ENCODE results near the gene CCDC124. TPM values are rescaled to one million over a fixed set of nuclear protein-coding genes. Genes with fewer than 3 reads are reported as not detected.

The CCDC124 gene
- polyA plus RNA-seq, 1 of the 3 experiments (the other 2 are of a cell fraction): 231 TPM

GRCh38 chr19:17908244-17908643 is 24.6 kb upstream of the CCDC124 start:
- Histone ChIP-seq H3K9me2 (no peaks in the 10 kb centered on the region), H3K9me3 (0 out of 2 replicates have a peak, but pooled peaks cover 6% of the 10 kb centered on the region), H3K4me1 (ENCODE audit: control insufficient read depth in 1 of 2, insufficient read depth in 2 of 2, low read depth in 1 of 2, low read length in 1 of 2) (no peaks in the 10 kb centered on the region), H3K79me2 (ENCODE audit: insufficient read depth) (no peaks in the 10 kb centered on the region), H3K4me3 (ENCODE audit: low read depth in 2 of 2, low read length in 1 of 2) (no peak overlapping the region), H3K27me3 (ENCODE audit: insufficient read depth) (no peaks in the 10 kb centered on the region), H3K36me3 (replicated peaks in 1 of 2; ENCODE audit: control insufficient read depth in 1 of 2, insufficient read depth in 2 of 2, low read length in 1 of 2) (no peaks in the 10 kb centered on the region), H2AFZ (ENCODE audit: low read depth) (no peak overlapping the region), H3K9ac (no peak overlapping the region), H4K20me1 (ENCODE audit: insufficient read depth) (no peaks in the 10 kb centered on the region), H3F3A (replicated peaks; ENCODE audit: insufficient read depth) (no peaks in the 10 kb centered on the region), H3K27ac (ENCODE audit: low read depth in 2 of 2, low read length in 1 of 2) (no peak overlapping the region), H3K4me2 (no peak overlapping the region)
- TF ChIP-seq SIN3A (IDR thresholded peaks at IDR 0.05; ENCODE audit: borderline replicate concordance, low read depth, low read length) (no peak), POLR2AphosphoS5 (IDR thresholded peaks at IDR 0.05; ENCODE audit: low read depth, low read length) (no peak), FOXJ3 (CRISPR knock-in tag; IDR thresholded peaks at IDR 0.05) (no peak), EZH2phosphoT487 (IDR thresholded peaks at IDR 0.05; ENCODE audit: borderline replicate concordance, low read depth) (no peak), SMC3 (IDR thresholded peaks at IDR 0.05; ENCODE audit: low read depth, low read length) (no peak), CHD2 (IDR thresholded peaks at IDR 0.05; ENCODE audit: low read length, partially characterized antibody) (no peak), MEF2A (IDR thresholded peaks at IDR 0.05; ENCODE audit: borderline replicate concordance, low read depth) (no peak), YY1 (IDR thresholded peaks at IDR 0.05; ENCODE audit: low read depth) (no peak), NFIC (IDR thresholded peaks at IDR 0.05; ENCODE audit: borderline replicate concordance) (no peak), RXRA (IDR thresholded peaks at IDR 0.05; ENCODE audit: borderline replicate concordance, low read depth) (no peak), IRF3 (IDR thresholded peaks at IDR 0.05; ENCODE audit: low read depth, low read length) (no peak), ZBTB33 (IDR thresholded peaks at IDR 0.05; ENCODE audit: borderline replicate concordance, low read depth) (no peak), GABPA (IDR thresholded peaks at IDR 0.05; ENCODE audit: low read depth) (no peak), USF1 (IDR thresholded peaks at IDR 0.05; ENCODE audit: borderline replicate concordance, low read depth) (no peak)
- ChIA-PET CTCF (interaction anchor here (3.2 kb wide), 1 partner anchor 24 kb away, joined by 13 read pairs; the partner anchor contains the start of gene CCDC124), POLR2A (no interaction called here)
- 28% methylated on average over 3 of the region's 3 CpGs for WGBS (ENCODE audit: low lambda C conversion rate)
- DNase-seq: no peak
